PC-9 (cell line): ENCODE data around the gene SPOCK3.

ENCODE experiments used
- CTCF ChIP-seq: fragments of 200-600 bp; sonication (generic); conservative IDR thresholded peaks from 2 replicates; pipeline ENCODE4 v1.6.1; 2017; ENCODE audit warnings: mixed run types, antibody characterized with exemption, mild to moderate bottlenecking, moderate library complexity
- EZH2 ChIP-seq: fragments of 200-600 bp; sonication (generic); IDR thresholded peaks from 2 replicates; pipeline ENCODE4 v1.8.0; 2017; ENCODE audit warnings: antibody characterized with exemption, low read depth

- no peak for TF ChIP-seq CTCF
- TF ChIP-seq EZH2: no peak
Measured at GRCh38 chr4:166798126-166798525, 436.2 kb downstream of the SPOCK3 start.
